ENCODE results near the gene SECTM1. TPM values are rescaled to one million over a fixed set of nuclear protein-coding genes. Genes with fewer than 3 reads are reported as not detected.
A peak's percentile ranks its signal among the peaks of the same experiment; 100 is the strongest.

Gene SECTM1
- polyA plus RNA-seq, 1 experiment, result 34.4 TPM

- ChIA-PET POLR2A (interaction anchor here (0.6 kb wide), 1 partner anchor 9 kb away, joined by 4 read pairs; no protein-coding TSS in a partner anchor), CTCF (no interaction called here)
- no peak for TF ChIP-seq CTCF (IDR thresholded peaks at IDR 0.05; ENCODE audit: insufficient read depth, low read depth, low read length)
- no peaks in the 10 kb centered on the region for H3K27me3 ChIP-seq (ENCODE audit: control insufficient read depth, insufficient read depth, low read length)
- DNase-seq (ENCODE audit: low read depth), result peak; percentile 75
- no peak overlapping the region for H3K4me3 ChIP-seq (ENCODE audit: low read depth, low read length)
- no peaks in the 10 kb centered on the region for H3K36me3 ChIP-seq (ENCODE audit: control insufficient read depth, insufficient read depth, low read length)
Observed at GRCh38 chr17:82287868-82288801, 45.4 kb downstream of the SECTM1 start.

GRCh38 chr17:82287013-82287867 lies 46.3 kb downstream of the SECTM1 start:
- CTCF ChIA-PET, result no interaction called here
- DNase-seq (ENCODE audit: low read depth), result no peak
- no peak for TF ChIP-seq CTCF (IDR thresholded peaks at IDR 0.05; ENCODE audit: insufficient read depth, low read depth, low read length)
- H3K27me3 ChIP-seq (ENCODE audit: control insufficient read depth, insufficient read depth, low read length), result no peaks in the 10 kb centered on the region
- POLR2A ChIA-PET, result no interaction called here
- H3K36me3 ChIP-seq (ENCODE audit: control insufficient read depth, insufficient read depth, low read length), result no peaks in the 10 kb centered on the region
- no peak overlapping the region for H3K4me3 ChIP-seq (ENCODE audit: low read depth, low read length)

- CTCF ChIA-PET, result interaction anchor here (1.0 kb wide), 1 partner anchor 11 kb away, joined by 4 read pairs; no protein-coding TSS in a partner anchor
- POLR2A ChIA-PET, result no interaction called here
- TF ChIP-seq CTCF (IDR thresholded peaks at IDR 0.05; ENCODE audit: insufficient read depth, low read depth, low read length), result no peak
- H3K36me3 ChIP-seq (ENCODE audit: control insufficient read depth, insufficient read depth, low read length), result no peaks in the 10 kb centered on the region
- no peak for DNase-seq (ENCODE audit: low read depth)
- no peak overlapping the region for H3K4me3 ChIP-seq (ENCODE audit: low read depth, low read length)
- no peaks in the 10 kb centered on the region for H3K27me3 ChIP-seq (ENCODE audit: control insufficient read depth, insufficient read depth, low read length)
Observed at GRCh38 chr17:82285141-82285540, 48.4 kb downstream of the SECTM1 start.

- no peaks in the 10 kb centered on the region for H3K36me3 ChIP-seq (ENCODE audit: control insufficient read depth, insufficient read depth, low read length)
- no peak for TF ChIP-seq CTCF (IDR thresholded peaks at IDR 0.05; ENCODE audit: insufficient read depth, low read depth, low read length)
- no peak overlapping the region for H3K4me3 ChIP-seq (ENCODE audit: low read depth, low read length)
- H3K27me3 ChIP-seq (ENCODE audit: control insufficient read depth, insufficient read depth, low read length), result no peaks in the 10 kb centered on the region
- POLR2A ChIA-PET, result interaction anchor here (0.6 kb wide), 1 partner anchor 9 kb away, joined by 4 read pairs; no protein-coding TSS in a partner anchor
- peak; percentile 39 for DNase-seq (ENCODE audit: low read depth)
- CTCF ChIA-PET, result interaction anchor here (0.6 kb wide), 1 partner anchor 249 kb away, joined by 3 read pairs; no protein-coding TSS in a partner anchor
Observed at GRCh38 chr17:82283208-82283749, 50.3 kb downstream of the SECTM1 start.

All from BJ (cell line).